Lung microvascular endothelial cell (primary cell): ENCODE results near the gene SRGAP2B. TPM values are rescaled to one million over a fixed set of nuclear protein-coding genes. Genes with fewer than 3 reads are reported as not detected.
"Not testable (repeated sequence)": the region's sequence is repeated elsewhere in the genome, so short reads cannot be mapped to it uniquely, and the experiment has no call there.

Experiments
- DNase-seq, 2 donors: peaks; one replicate each; pipeline versions ENCODE4 v3.0.0 to v3.0.0-alpha.2; 2010; ENCODE audit warnings: low read depth in 2 of 2
- total RNA-seq: library from RNA; depleted of rRNA; stranded (reverse); fragments of >200 nt; gene quantifications from 2 replicates; pipeline ENCODE4 v1.2.1, GENCODE V29; 2014

Gene SRGAP2B
- total RNA-seq, 1 donor from 2014 or later = 68.3 TPM

GRCh38 chr1:145047553-145047952, 47.6 kb downstream of the SRGAP2B start:
- not testable (repeated sequence) for DNase-seq

GRCh38 chr1:145045571-145046273, 49.4 kb downstream of the SRGAP2B start:
- DNase-seq = not testable (repeated sequence)

GRCh38 chr1:145041519-145041918, 53.6 kb downstream of the SRGAP2B start:
- not testable (repeated sequence) for DNase-seq

GRCh38 chr1:145036019-145036418, 59.1 kb downstream of the SRGAP2B start:
- not testable (repeated sequence) for DNase-seq

GRCh38 chr1:145033523-145033922, 61.6 kb downstream of the SRGAP2B start:
- not testable (repeated sequence) for DNase-seq

GRCh38 chr1:145027251-145027650, 67.9 kb downstream of the SRGAP2B start:
- DNase-seq = not testable (repeated sequence)

GRCh38 chr1:145025286-145025685, 69.8 kb downstream of the SRGAP2B start:
- not testable (repeated sequence) for DNase-seq

GRCh38 chr1:145022259-145022658, 72.9 kb downstream of the SRGAP2B start:
- not testable (repeated sequence) for DNase-seq

- DNase-seq = not testable (repeated sequence)
Observed at GRCh38 chr1:145021749-145022148, 73.4 kb downstream of the SRGAP2B start.

- DNase-seq = not testable (repeated sequence)
Observed at GRCh38 chr1:145019709-145020108, 75.4 kb downstream of the SRGAP2B start.

- peak in 1 of 2 donors; percentile 3 for DNase-seq
Observed at GRCh38 chr1:145017725-145018124, 77.4 kb downstream of the SRGAP2B start.

GRCh38 chr1:145016492-145016862, 78.7 kb downstream of the SRGAP2B start:
- DNase-seq = not testable (repeated sequence)

- DNase-seq = not testable (repeated sequence)
Observed at GRCh38 chr1:145015744-145016491, 79.2 kb downstream of the SRGAP2B start.

- DNase-seq = not testable (repeated sequence)
Observed at GRCh38 chr1:145013353-145013752, 81.8 kb downstream of the SRGAP2B start.

- DNase-seq = not testable (repeated sequence)
Observed at GRCh38 chr1:145011811-145012210, 83.3 kb downstream of the SRGAP2B start.

GRCh38 chr1:145010580-145010979, 84.5 kb downstream of the SRGAP2B start:
- not testable (repeated sequence) for DNase-seq

- DNase-seq = not testable (repeated sequence)
Observed at GRCh38 chr1:145009928-145010327, 85.2 kb downstream of the SRGAP2B start.

- not testable (repeated sequence) for DNase-seq
Observed at GRCh38 chr1:145008388-145008787, 86.7 kb downstream of the SRGAP2B start.

GRCh38 chr1:145005142-145005541, 90.0 kb downstream of the SRGAP2B start:
- not testable (repeated sequence) for DNase-seq

GRCh38 chr1:145001381-145001780, 93.7 kb downstream of the SRGAP2B start:
- not testable (repeated sequence) for DNase-seq

GRCh38 chr1:145000743-145001326, 94.3 kb downstream of the SRGAP2B start:
- DNase-seq = not testable (repeated sequence)

- DNase-seq = not testable (repeated sequence)
Observed at GRCh38 chr1:145000074-145000742, 94.9 kb downstream of the SRGAP2B start.
